ENCODE data around the gene PDZD4.

GRCh38 chrX:153782313-153782712, 48.0 kb downstream of the PDZD4 start:
- TF ChIP-seq POLR2A (IDR thresholded peaks at IDR 0.05; ENCODE audit: low read depth), result no peak
- TF ChIP-seq CTCF (IDR thresholded peaks at IDR 0.05), result no peak
